Astrocyte (in vitro differentiated cells and primary cell): ENCODE data around the gene SPIB. TPM values are rescaled to one million over a fixed set of nuclear protein-coding genes. Genes with fewer than 3 reads are reported as not detected.

Experiments used
- DNase-seq: peaks from one replicate; pipeline ENCODE4 v3.0.0-alpha.2; 2010; ENCODE audit warnings: low read depth
- FAIRE-seq: peaks from 2 replicates; lab custom pipeline; 2011; peaks lifted over from hg19 to GRCh38; lab: Jason Lieb, UNC
- H2AFZ ChIP-seq: 2 replicates; pipeline ENCODE4 v1.6.0; 2012; ENCODE audit warnings: low read depth, low read length, inconsistent platforms
- H3K27ac ChIP-seq: 2 replicates; pipeline ENCODE4 v1.5.1; 2011; ENCODE audit warnings: low read depth, low read length, inconsistent platforms
- H3K27me3 ChIP-seq: 2 replicates; pipeline ENCODE4 v1.6.0; 2011; ENCODE audit warnings: low read length, inconsistent platforms; ENCODE audit not compliant: insufficient read depth
- H3K36me3 ChIP-seq: 2 replicates; pipeline ENCODE4 v1.5.1; 2011; ENCODE audit warnings: low read length, inconsistent platforms; ENCODE audit not compliant: insufficient read depth
- H3K4me1 ChIP-seq: 2 replicates; pipeline ENCODE4 v1.5.1; 2011; ENCODE audit warnings: low read length, inconsistent platforms; ENCODE audit not compliant: insufficient read depth
- H3K4me2 ChIP-seq: 2 replicates; pipeline ENCODE4 v1.6.0; 2012; ENCODE audit warnings: low read length, inconsistent platforms
- H3K4me3 ChIP-seq: 2 replicates; pipeline ENCODE4 v1.5.1; 2011; ENCODE audit warnings: low read depth, mild to moderate bottlenecking, low read length, inconsistent platforms; ENCODE audit not compliant: insufficient read depth
- H3K79me2 ChIP-seq: 2 replicates; pipeline ENCODE4 v1.6.0; 2012; ENCODE audit warnings: mild to moderate bottlenecking, low read length, inconsistent platforms; ENCODE audit not compliant: insufficient read depth
- H3K9ac ChIP-seq: 2 replicates; pipeline ENCODE4 v1.6.0; 2012; ENCODE audit warnings: mild to moderate bottlenecking, low read length, inconsistent platforms
- H3K9me3 ChIP-seq: 2 replicates; pipeline ENCODE4 v1.5.1; 2012; ENCODE audit warnings: low read depth, mild to moderate bottlenecking, low read length, inconsistent platforms; ENCODE audit not compliant: insufficient read depth
- H4K20me1 ChIP-seq: 2 replicates; pipeline ENCODE4 v1.6.0; 2012; ENCODE audit warnings: low read length, inconsistent platforms; ENCODE audit not compliant: insufficient read depth
- H3K27ac Mint-ChIP-seq: one replicate; pipeline ENCODE4 v1.8.0; 2021; ENCODE audit warnings: mild to moderate bottlenecking, mixed read lengths; ENCODE audit not compliant: unreplicated experiment
- H3K27me3 Mint-ChIP-seq: one replicate; pipeline ENCODE4 v1.8.0; 2021; ENCODE audit warnings: low read depth, mixed read lengths; ENCODE audit not compliant: unreplicated experiment
- H3K36me3 Mint-ChIP-seq: one replicate; pipeline ENCODE4 v1.8.0; 2021; ENCODE audit warnings: low read depth, mixed read lengths; ENCODE audit not compliant: unreplicated experiment
- H3K4me1 Mint-ChIP-seq: one replicate; pipeline ENCODE4 v1.8.0; 2021; ENCODE audit warnings: low read depth, mixed read lengths; ENCODE audit not compliant: unreplicated experiment
- H3K4me3 Mint-ChIP-seq: one replicate; pipeline ENCODE4 v1.8.0; 2021; ENCODE audit warnings: mild to moderate bottlenecking, moderate library complexity, mixed read lengths; ENCODE audit not compliant: unreplicated experiment
- H3K9me3 Mint-ChIP-seq: one replicate; pipeline ENCODE4 v1.8.0; 2021; ENCODE audit warnings: mild to moderate bottlenecking, mixed read lengths; ENCODE audit not compliant: unreplicated experiment
- CTCF ChIP-seq: IDR thresholded peaks from 2 replicates; pipeline ENCODE4 v1.5.1; 2011; ENCODE audit warnings: low read depth, mild to moderate bottlenecking, inconsistent platforms, low read length, moderate library complexity; ENCODE audit not compliant: insufficient read depth
- EZH2 ChIP-seq: IDR thresholded peaks from 2 replicates; pipeline ENCODE4 v1.6.1; 2012; ENCODE audit warnings: mild to moderate bottlenecking, low read length, inconsistent platforms; ENCODE audit not compliant: insufficient read depth
- total RNA-seq: library from RNA; stranded (reverse); gene quantifications from 2 replicates; pipeline ENCODE4 v1.2.1, GENCODE V29; 2021

Gene SPIB
- total RNA-seq, 1 donor from 2014 or later, result 0.14 TPM

DNA sequence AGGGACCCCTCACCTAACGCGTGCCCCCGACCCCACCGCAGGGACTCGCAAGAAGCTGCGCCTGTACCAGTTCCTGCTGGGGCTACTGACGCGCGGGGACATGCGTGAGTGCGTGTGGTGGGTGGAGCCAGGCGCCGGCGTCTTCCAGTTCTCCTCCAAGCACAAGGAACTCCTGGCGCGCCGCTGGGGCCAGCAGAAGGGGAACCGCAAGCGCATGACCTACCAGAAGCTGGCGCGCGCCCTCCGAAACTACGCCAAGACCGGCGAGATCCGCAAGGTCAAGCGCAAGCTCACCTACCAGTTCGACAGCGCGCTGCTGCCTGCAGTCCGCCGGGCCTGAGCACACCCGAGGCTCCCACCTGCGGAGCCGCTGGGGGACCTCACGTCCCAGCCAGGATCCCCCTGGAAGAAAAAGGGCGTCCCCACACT, 9.3 kb downstream of the SPIB start:
- no peak overlapping the region for H3K4me3 Mint-ChIP-seq
- peaks cover 11% of the 10 kb centered on the region for H3K4me1 ChIP-seq
- H4K20me1 ChIP-seq, result no peaks in the 10 kb centered on the region
- peaks cover 3% of the 10 kb centered on the region for H3K4me1 Mint-ChIP-seq
- no peak overlapping the region for H3K9ac ChIP-seq
- no peak overlapping the region for H3K27ac ChIP-seq
- H3K4me2 ChIP-seq, result peak overlapping the region; percentile 67
- H3K27ac Mint-ChIP-seq, result no peak overlapping the region
- peaks cover 3% of the 10 kb centered on the region for H3K9me3 Mint-ChIP-seq
- peaks cover 19% of the 10 kb centered on the region for H3K27me3 ChIP-seq
- H3K36me3 ChIP-seq, result no peaks in the 10 kb centered on the region
- H3K79me2 ChIP-seq, result no peaks in the 10 kb centered on the region
- peaks cover 10% of the 10 kb centered on the region for H3K27me3 Mint-ChIP-seq
- DNase-seq, result peak; percentile 70
- H3K4me3 ChIP-seq, result peak overlapping the region; percentile 23
- H3K9me3 ChIP-seq, result no peaks in the 10 kb centered on the region
- peak overlapping the region; percentile 69 for H2AFZ ChIP-seq
- H3K36me3 Mint-ChIP-seq, result no peaks in the 10 kb centered on the region
- TF ChIP-seq EZH2, result no peak
- TF ChIP-seq CTCF, result no peak
- no peak for FAIRE-seq

- Histone ChIP-seq H3K4me1 (peaks cover 11% of the 10 kb centered on the region), H3K27ac (no peak overlapping the region), H4K20me1 (no peaks in the 10 kb centered on the region), H3K9me3 (no peaks in the 10 kb centered on the region), H3K79me2 (no peaks in the 10 kb centered on the region), H3K36me3 (no peaks in the 10 kb centered on the region), H2AFZ (no peak overlapping the region), H3K4me2 (no peak overlapping the region), H3K9ac (no peak overlapping the region), H3K27me3 (peaks cover 22% of the 10 kb centered on the region), H3K4me3 (no peak overlapping the region)
- no peak overlapping the region for H3K4me3 Mint-ChIP-seq
- H3K27ac Mint-ChIP-seq, result no peak overlapping the region
- FAIRE-seq (no peak), DNase-seq (no peak)
- H3K36me3 Mint-ChIP-seq, result no peaks in the 10 kb centered on the region
- H3K9me3 Mint-ChIP-seq, result peaks cover 3% of the 10 kb centered on the region
- peaks cover 14% of the 10 kb centered on the region for H3K27me3 Mint-ChIP-seq
- H3K4me1 Mint-ChIP-seq, result peaks cover 3% of the 10 kb centered on the region
- TF ChIP-seq EZH2 (no peak), CTCF (no peak)
These were observed 10.2 kb downstream of the SPIB start for GRCh38 chr19:50428772-50429463.

GRCh38 chr19:50430888-50431342, 12.2 kb downstream of the SPIB start:
- Histone ChIP-seq H3K79me2 (no peaks in the 10 kb centered on the region), H4K20me1 (no peaks in the 10 kb centered on the region), H3K27me3 (peaks cover 22% of the 10 kb centered on the region), H3K4me2 (peak overlapping the region; percentile 88), H3K36me3 (no peaks in the 10 kb centered on the region), H3K4me3 (peak overlapping the region; percentile 56), H3K27ac (no peak overlapping the region), H3K9me3 (no peaks in the 10 kb centered on the region), H2AFZ (peak overlapping the region; percentile 90), H3K4me1 (peaks cover 11% of the 10 kb centered on the region), H3K9ac (peak overlapping the region; percentile 47)
- H3K27ac Mint-ChIP-seq, result no peak overlapping the region
- peaks cover 1% of the 10 kb centered on the region for H3K9me3 Mint-ChIP-seq
- DNase-seq (no peak), FAIRE-seq (no peak)
- peaks cover 3% of the 10 kb centered on the region for H3K4me1 Mint-ChIP-seq
- no peaks in the 10 kb centered on the region for H3K36me3 Mint-ChIP-seq
- H3K27me3 Mint-ChIP-seq, result peaks cover 19% of the 10 kb centered on the region
- peak overlapping the region; percentile 89 for H3K4me3 Mint-ChIP-seq
- TF ChIP-seq EZH2 (no peak), CTCF (no peak)
